Mucosa of descending colon (tissue), 3 donors: Measurements from ENCODE around the gene PLAC1. TPM values are rescaled to one million over a fixed set of nuclear protein-coding genes. Genes with fewer than 3 reads are reported as not detected.

Source experiments
- ATAC-seq: fragments of 200-7000 bp; cut with Tn5 transposase; one replicate; pipeline ENCODE4 v1.9.1; 2020; ENCODE audit warnings: mild to moderate bottlenecking, moderate library complexity
- DNase-seq, 3 donors: peaks; one replicate each; pipeline ENCODE4 v3.0.0-alpha.2; 2020
- H3K36me3 ChIP-seq: fragments of 200-600 bp; one replicate; pipeline ENCODE4 v1.8.0; 2021; ENCODE audit warnings: low read depth, mild to moderate bottlenecking
- H3K4me1 ChIP-seq: fragments of 200-600 bp; one replicate; pipeline ENCODE4 v1.8.0; 2021; ENCODE audit warnings: low read depth, mild to moderate bottlenecking
- H3K4me3 ChIP-seq: fragments of 200-600 bp; one replicate; pipeline ENCODE4 v1.8.0; 2021; ENCODE audit warnings: mild to moderate bottlenecking
- H3K9me3 ChIP-seq: fragments of 200-600 bp; one replicate; pipeline ENCODE4 v1.8.0; 2021; ENCODE audit warnings: mild to moderate bottlenecking
- CTCF ChIP-seq: fragments of 200-600 bp; IDR thresholded peaks from one replicate; pipeline ENCODE4 v1.8.0; 2022; ENCODE audit warnings: antibody characterized with exemption, mild to moderate bottlenecking
- intact Hi-C, 2 donors: fragments of 100-400 bp; cut with DNase I in 1 of 2; cut with micrococcal nuclease in 1 of 2; formaldehyde crosslinking; loops; one replicate each; pipeline versions ENCODE4 v1.11.0 to v1.11.1; 2022; cut with DNase I, micrococcal nuclease
- total RNA-seq, 3 donors: library from RNA; stranded (reverse); fragmentation: NEBNext Ultra II Directional in 2 of 3; extraction: Animal tissue kit (Norgen Biotek cat#: 25700) in 2 of 3; gene quantifications; one replicate each; pipeline versions ENCODE4 v1.2.1 to v1.2.4, GENCODE V29; 2021 to 2023
- donor health status: DM: no; HTN: no; CAD: no; lungs with moderate emphysema.
- donor health status: DM: no; HTN: no; CAD: no.
- donor health status: DM: no; HTN: yes; CAD: no.

PLAC1 gene
- total RNA-seq, 3 donors from 2014 or later: not detected

- ATAC-seq: peak; percentile 96
- DNase-seq: peak; percentile 63 to 75 (median 74)
- H3K36me3 ChIP-seq: no peaks in the 10 kb centered on the region
- H3K4me3 ChIP-seq: no peak overlapping the region
- no peaks in the 10 kb centered on the region for H3K4me1 ChIP-seq
- TF ChIP-seq CTCF: no peak
- intact Hi-C loops: no loop called here
- no peaks in the 10 kb centered on the region for H3K9me3 ChIP-seq
These were observed 120.9 kb downstream of the PLAC1 start for GRCh38 chrX:134537179-134537955.

DNA sequence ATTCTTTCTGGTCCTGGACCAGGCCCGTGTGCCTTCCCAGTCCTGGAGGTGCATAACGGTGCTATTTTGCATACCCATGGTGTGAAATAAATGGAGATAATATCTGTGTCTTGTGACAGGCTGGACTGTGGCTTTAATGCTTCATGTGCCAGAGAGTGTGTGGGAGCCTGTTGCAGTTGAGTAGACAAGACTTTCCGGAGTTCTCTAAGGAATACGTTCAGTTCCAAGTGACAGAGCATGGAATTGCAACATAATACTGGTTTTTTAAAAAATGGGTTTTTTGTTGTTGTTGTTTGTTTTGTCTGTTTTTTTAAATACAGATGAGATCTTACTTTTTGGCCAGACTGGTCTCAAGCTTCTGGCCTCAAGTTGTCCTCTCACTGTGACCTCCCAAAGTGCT, 124.3 kb downstream of the PLAC1 start:
- intact Hi-C loops: no loop called here
- no peak for TF ChIP-seq CTCF
- ATAC-seq (no peak), DNase-seq (no peak)
- H3K36me3 ChIP-seq: no peaks in the 10 kb centered on the region
- no peak overlapping the region for H3K4me3 ChIP-seq
- no peaks in the 10 kb centered on the region for H3K9me3 ChIP-seq
- no peaks in the 10 kb centered on the region for H3K4me1 ChIP-seq

DNA sequence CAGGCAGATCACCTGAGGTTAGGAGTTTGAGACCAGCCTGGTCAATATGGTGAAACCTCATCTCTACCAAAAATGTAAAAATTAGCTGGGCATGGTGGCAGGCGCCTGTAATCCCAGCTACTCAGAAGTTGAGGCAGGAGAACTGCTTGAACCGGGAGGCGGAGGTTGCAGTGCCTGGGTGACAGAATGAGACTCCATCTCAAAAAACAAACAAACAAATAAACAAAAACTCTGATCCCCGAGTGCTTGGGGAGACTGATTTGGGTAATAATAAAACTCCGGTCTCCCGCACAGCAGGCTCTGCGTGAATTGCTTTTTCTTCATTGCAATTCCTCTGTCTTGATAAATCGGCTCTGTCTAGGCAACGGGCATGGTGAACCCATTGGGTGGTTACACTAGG, 124.9 kb downstream of the PLAC1 start:
- intact Hi-C loops: no loop called here
- Histone ChIP-seq H3K4me1 (no peaks in the 10 kb centered on the region), H3K4me3 (no peak overlapping the region), H3K9me3 (no peaks in the 10 kb centered on the region), H3K36me3 (no peaks in the 10 kb centered on the region)
- TF ChIP-seq CTCF: no peak
- no peak for DNase-seq
- no peak for ATAC-seq

DNA sequence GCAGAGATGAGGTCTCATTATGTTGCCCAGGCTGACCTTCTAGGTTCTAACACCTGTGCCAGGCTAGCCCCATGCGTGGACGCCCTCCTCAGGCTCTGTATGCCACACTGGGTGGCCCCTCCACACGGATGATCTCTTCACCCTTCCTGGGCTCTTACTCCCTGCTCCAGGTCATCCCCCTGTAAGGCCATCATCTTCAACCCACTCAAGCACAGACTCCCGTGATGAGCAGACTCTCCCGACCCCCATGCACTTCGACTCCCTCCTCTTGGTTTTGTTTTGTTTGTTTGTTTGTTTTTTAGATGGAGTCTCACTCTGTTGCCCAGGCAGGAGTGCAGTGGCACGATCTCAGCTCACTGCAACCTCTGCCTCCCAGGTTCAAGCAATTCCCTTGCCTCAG, 127.4 kb downstream of the PLAC1 start:
- ATAC-seq (no peak), DNase-seq (no peak)
- H3K36me3 ChIP-seq: no peaks in the 10 kb centered on the region
- no peak overlapping the region for H3K4me3 ChIP-seq
- intact Hi-C loops: no loop called here
- H3K9me3 ChIP-seq: no peaks in the 10 kb centered on the region
- no peaks in the 10 kb centered on the region for H3K4me1 ChIP-seq
- no peak for TF ChIP-seq CTCF

GRCh38 chrX:134529481-134529880, 128.8 kb downstream of the PLAC1 start:
- TF ChIP-seq CTCF: no peak
- intact Hi-C loops: no loop called here
- ATAC-seq: no peak
- DNase-seq: no peak
- H3K9me3 ChIP-seq: no peaks in the 10 kb centered on the region
- H3K4me1 ChIP-seq: no peaks in the 10 kb centered on the region
- H3K36me3 ChIP-seq: no peaks in the 10 kb centered on the region
- no peak overlapping the region for H3K4me3 ChIP-seq
